Measurements from ENCODE around the gene KCNT2. TPM values are rescaled to one million over a fixed set of nuclear protein-coding genes. Genes with fewer than 3 reads are reported as not detected.

KCNT2 gene
- total RNA-seq, 1 experiment from 2014 or later = 9.1 TPM

- H4K5ac ChIP-seq (ENCODE audit: insufficient read length, low read depth, low read length) = no peak overlapping the region
- no peak for DNase-seq
- no peaks in the 10 kb centered on the region for H3K9me3 ChIP-seq (ENCODE audit: control insufficient read depth, low read depth, low read length)
- no peak overlapping the region for H3T11ph ChIP-seq (ENCODE audit: low read length)
- H3K23ac ChIP-seq (ENCODE audit: insufficient read length, low read depth, low read length) = no peak overlapping the region
- no peaks in the 10 kb centered on the region for H3K27me3 Mint-ChIP-seq (ENCODE audit: low read depth)
- no peak overlapping the region for H4K8ac ChIP-seq (replicated peaks; ENCODE audit: insufficient read length, low read depth, low read length)
- H3K4me3 Mint-ChIP-seq = no peak overlapping the region
- H3K4me1 ChIP-seq (ENCODE audit: insufficient read depth, low read length) = no peaks in the 10 kb centered on the region
- H3K27ac Mint-ChIP-seq = peak overlapping the region; percentile 31 to 74 (median 60); a peak in 6 of 7 replicates
- H3K4me2 ChIP-seq (ENCODE audit: insufficient read depth, insufficient read length, low read length) = no peak overlapping the region
- H3K36me3 Mint-ChIP-seq (ENCODE audit: insufficient read depth in 1 of 3, low read depth in 3 of 3) = peaks cover 2 to 15% (median 6%) of the 10 kb centered on the region in 3 experiments; a peak in 5 of 7 replicates
- no peak overlapping the region for H2BK20ac ChIP-seq (ENCODE audit: low read depth, low read length, poor library complexity, severe bottlenecking)
- H4K20me1 ChIP-seq (ENCODE audit: control insufficient read depth, insufficient read depth, insufficient read length) = no peaks in the 10 kb centered on the region
- no peak overlapping the region for H2AK5ac ChIP-seq (ENCODE audit: insufficient read length, low read length)
- H3K79me2 ChIP-seq (ENCODE audit: insufficient read depth, low read length) = no peaks in the 10 kb centered on the region
- H2BK120ac ChIP-seq (ENCODE audit: low read depth, low read length, poor library complexity, severe bottlenecking) = no peak overlapping the region
- H2AFZ ChIP-seq (ENCODE audit: low read length) = no peak overlapping the region
- H2BK15ac ChIP-seq (ENCODE audit: low read depth, low read length) = no peak overlapping the region
- no peaks in the 10 kb centered on the region for H3K27me3 ChIP-seq (ENCODE audit: insufficient read depth, low read length)
- H3K9ac ChIP-seq (ENCODE audit: extremely low read depth, insufficient read length, low read length) = no peak overlapping the region
- H2BK12ac ChIP-seq (ENCODE audit: insufficient read length, low read depth, low read length) = no peak overlapping the region
- peaks cover 21 to 24% of the 10 kb centered on the region in 2 experiments for H3K4me1 Mint-ChIP-seq
- H3K23me2 ChIP-seq (ENCODE audit: insufficient read length, low read depth, low read length, poor library complexity, severe bottlenecking) = no peaks in the 10 kb centered on the region
- TF ChIP-seq, protein P1, sequence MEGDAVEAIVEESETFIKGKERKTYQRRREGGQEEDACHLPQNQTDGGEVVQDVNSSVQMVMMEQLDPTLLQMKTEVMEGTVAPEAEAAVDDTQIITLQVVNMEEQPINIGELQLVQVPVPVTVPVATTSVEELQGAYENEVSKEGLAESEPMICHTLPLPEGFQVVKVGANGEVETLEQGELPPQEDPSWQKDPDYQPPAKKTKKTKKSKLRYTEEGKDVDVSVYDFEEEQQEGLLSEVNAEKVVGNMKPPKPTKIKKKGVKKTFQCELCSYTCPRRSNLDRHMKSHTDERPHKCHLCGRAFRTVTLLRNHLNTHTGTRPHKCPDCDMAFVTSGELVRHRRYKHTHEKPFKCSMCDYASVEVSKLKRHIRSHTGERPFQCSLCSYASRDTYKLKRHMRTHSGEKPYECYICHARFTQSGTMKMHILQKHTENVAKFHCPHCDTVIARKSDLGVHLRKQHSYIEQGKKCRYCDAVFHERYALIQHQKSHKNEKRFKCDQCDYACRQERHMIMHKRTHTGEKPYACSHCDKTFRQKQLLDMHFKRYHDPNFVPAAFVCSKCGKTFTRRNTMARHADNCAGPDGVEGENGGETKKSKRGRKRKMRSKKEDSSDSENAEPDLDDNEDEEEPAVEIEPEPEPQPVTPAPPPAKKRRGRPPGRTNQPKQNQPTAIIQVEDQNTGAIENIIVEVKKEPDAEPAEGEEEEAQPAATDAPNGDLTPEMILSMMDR (conservative IDR thresholded peaks at IDR 0.05) = no peak
- H3K14ac ChIP-seq (ENCODE audit: insufficient read depth, low read length) = no peak overlapping the region
- no CpG with 5 or more reads among the region's 1 CpG for WGBS (ENCODE audit: extremely low coverage, insufficient read length, low lambda C conversion rate)
- no peak overlapping the region for H4K91ac ChIP-seq (ENCODE audit: insufficient read length, low read depth, low read length)
- no peaks in the 10 kb centered on the region for H3K9me3 Mint-ChIP-seq
- no peak overlapping the region for H3K18ac ChIP-seq (ENCODE audit: insufficient read length, low read depth, low read length)
- H3K4ac ChIP-seq (ENCODE audit: low read depth, low read length) = no peak overlapping the region
- H3K56ac ChIP-seq (ENCODE audit: insufficient read length, low read depth, low read length) = no peak overlapping the region
- no peaks in the 10 kb centered on the region for H3K79me1 ChIP-seq (ENCODE audit: insufficient read depth, low read depth, low read length, poor library complexity, severe bottlenecking)
- no peak overlapping the region for H3K27ac ChIP-seq (ENCODE audit: insufficient read length, low read depth, low read length)
- no peak overlapping the region for H2BK5ac ChIP-seq (ENCODE audit: insufficient read length, low read length)
Measured at GRCh38 chr1:196312739-196313138, 295.5 kb downstream of the KCNT2 start.

Measured in H9 (cell line).